ENCODE results near the gene PTPRD. TPM values are rescaled to one million over a fixed set of nuclear protein-coding genes. Genes with fewer than 3 reads are reported as not detected.

PTPRD gene
- total RNA-seq, 1 experiment from 2014 or later, result 0.02 TPM

- ATAC-seq (no peak), DNase-seq (ENCODE audit: low read depth, low spot score) (no peak)
- H3K79me2 ChIP-seq (ENCODE audit: insufficient read depth, low read length), result no peaks in the 10 kb centered on the region
- RAD21 ChIA-PET (ENCODE audit: low non-redundant PET in 1 of 2, low total read pairs in 2 of 2, uncharacterized antibody in 2 of 2, unreplicated experiment in 2 of 2), result no interaction called here
- H3K27me3 ChIP-seq (ENCODE audit: insufficient read depth, low read length), result no peaks in the 10 kb centered on the region
- no peaks in the 10 kb centered on the region for H4K20me1 ChIP-seq (ENCODE audit: insufficient read depth)
- intact Hi-C loops (cut with micrococcal nuclease), result no loop called here
- H3K9me2 ChIP-seq (ENCODE audit: insufficient read depth), result no peaks in the 10 kb centered on the region
- POLR2A ChIA-PET, result no interaction called here
- H3K27ac ChIP-seq (ENCODE audit: low read depth, low read length), result no peak overlapping the region
- TF ChIP-seq, protein P1, sequence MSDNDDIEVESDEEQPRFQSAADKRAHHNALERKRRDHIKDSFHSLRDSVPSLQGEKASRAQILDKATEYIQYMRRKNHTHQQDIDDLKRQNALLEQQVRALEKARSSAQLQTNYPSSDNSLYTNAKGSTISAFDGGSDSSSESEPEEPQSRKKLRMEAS (IDR thresholded peaks at IDR 0.05), result no peak
- TF ChIP-seq SP1 (IDR thresholded peaks at IDR 0.05; ENCODE audit: low read depth) (no peak), EZH2phosphoT487 (IDR thresholded peaks at IDR 0.05; ENCODE audit: borderline replicate concordance) (no peak), SIN3A (IDR thresholded peaks at IDR 0.05; ENCODE audit: low read depth) (no peak), POLR2A (IDR thresholded peaks at IDR 0.05; ENCODE audit: borderline replicate concordance, extremely low read depth, insufficient read depth, insufficient read length) (no peak), SRF (IDR thresholded peaks at IDR 0.05; ENCODE audit: low read depth) (no peak), REST (IDR thresholded peaks at IDR 0.05; ENCODE audit: low read depth) (no peak), EZH2 (IDR thresholded peaks at IDR 0.05) (no peak), POLR2AphosphoS5 (IDR thresholded peaks at IDR 0.05; ENCODE audit: low read depth, low read length) (no peak), YY1 (IDR thresholded peaks at IDR 0.05; ENCODE audit: extremely low read depth, insufficient replicate concordance, low read depth, low read length) (no peak)
- TF ChIP-seq, protein P2, sequence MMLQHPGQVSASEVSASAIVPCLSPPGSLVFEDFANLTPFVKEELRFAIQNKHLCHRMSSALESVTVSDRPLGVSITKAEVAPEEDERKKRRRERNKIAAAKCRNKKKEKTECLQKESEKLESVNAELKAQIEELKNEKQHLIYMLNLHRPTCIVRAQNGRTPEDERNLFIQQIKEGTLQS (IDR thresholded peaks at IDR 0.05), result no peak
- no peaks in the 10 kb centered on the region for H3K4me1 ChIP-seq (ENCODE audit: control insufficient read depth in 1 of 2, insufficient read depth in 2 of 2, low read length in 2 of 2)
- no peak overlapping the region for H3K9ac ChIP-seq (ENCODE audit: low read length)
- peaks cover 7 to 22% of the 10 kb centered on the region in 2 experiments; a peak in 2 of 4 replicates for H3K9me3 ChIP-seq (ENCODE audit: control insufficient read depth in 1 of 2, insufficient read depth in 1 of 2, low read depth in 1 of 2, low read length in 2 of 2)
- CTCF ChIA-PET, result no interaction called here
- no TSS peak for BruUV-seq (replicated peaks)
- no peak overlapping the region for H3K4me2 ChIP-seq (ENCODE audit: low read length)
- H2AFZ ChIP-seq (ENCODE audit: low read depth, low read length, poor library complexity, severe bottlenecking), result no peak overlapping the region
- H3K36me3 ChIP-seq (ENCODE audit: control insufficient read depth in 1 of 2, insufficient read depth in 2 of 2, low read length in 2 of 2), result no peaks in the 10 kb centered on the region
- H3K4me3 ChIP-seq (replicated peaks in 1 of 2; ENCODE audit: low read depth in 1 of 2, low read length in 2 of 2), result no peak overlapping the region
Observed at GRCh38 chr9:8289681-8290080, 2323.1 kb downstream of the PTPRD start.
